ENCODE results near the gene LBX2.

DNA sequence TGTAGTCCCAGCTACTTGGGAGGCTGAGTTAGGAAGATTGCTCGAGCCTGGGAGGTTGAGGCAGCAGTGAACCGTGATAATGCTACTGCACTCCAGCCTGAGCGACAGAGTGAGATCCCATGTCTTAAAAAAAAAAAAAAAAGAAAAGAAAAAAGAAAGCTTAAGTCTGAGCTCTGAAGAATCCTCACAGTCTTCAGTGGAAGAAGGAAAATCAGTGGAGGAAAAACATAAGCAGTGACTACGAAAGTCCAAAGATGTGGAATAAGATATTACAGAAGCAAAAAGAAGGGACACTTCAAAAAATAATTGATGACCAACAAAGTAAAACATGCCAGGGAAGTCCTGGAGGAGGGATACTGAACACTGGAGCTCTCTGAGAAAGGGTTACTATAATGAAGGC lies 10.9 kb upstream of the LBX2 start:
- TF ChIP-seq POLR2A (IDR thresholded peaks at IDR 0.05) = no peak
- TF ChIP-seq, protein P1, sequence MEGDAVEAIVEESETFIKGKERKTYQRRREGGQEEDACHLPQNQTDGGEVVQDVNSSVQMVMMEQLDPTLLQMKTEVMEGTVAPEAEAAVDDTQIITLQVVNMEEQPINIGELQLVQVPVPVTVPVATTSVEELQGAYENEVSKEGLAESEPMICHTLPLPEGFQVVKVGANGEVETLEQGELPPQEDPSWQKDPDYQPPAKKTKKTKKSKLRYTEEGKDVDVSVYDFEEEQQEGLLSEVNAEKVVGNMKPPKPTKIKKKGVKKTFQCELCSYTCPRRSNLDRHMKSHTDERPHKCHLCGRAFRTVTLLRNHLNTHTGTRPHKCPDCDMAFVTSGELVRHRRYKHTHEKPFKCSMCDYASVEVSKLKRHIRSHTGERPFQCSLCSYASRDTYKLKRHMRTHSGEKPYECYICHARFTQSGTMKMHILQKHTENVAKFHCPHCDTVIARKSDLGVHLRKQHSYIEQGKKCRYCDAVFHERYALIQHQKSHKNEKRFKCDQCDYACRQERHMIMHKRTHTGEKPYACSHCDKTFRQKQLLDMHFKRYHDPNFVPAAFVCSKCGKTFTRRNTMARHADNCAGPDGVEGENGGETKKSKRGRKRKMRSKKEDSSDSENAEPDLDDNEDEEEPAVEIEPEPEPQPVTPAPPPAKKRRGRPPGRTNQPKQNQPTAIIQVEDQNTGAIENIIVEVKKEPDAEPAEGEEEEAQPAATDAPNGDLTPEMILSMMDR (IDR thresholded peaks at IDR 0.05) = no peak
- TF ChIP-seq POLR2AphosphoS5 (IDR thresholded peaks at IDR 0.05) = no peak

Measured in transverse colon (tissue), 4 donors.